CD4-positive, alpha-beta T cell treated with Interleukin-17A for 4 hours (primary cell): Measurements from ENCODE around the gene MKRN1.
"Not testable (repeated sequence)": the region's sequence is repeated elsewhere in the genome, so short reads cannot be mapped to it uniquely, and the experiment has no call there.

ENCODE experiments used
- DNase-seq: peaks from one replicate; pipeline ENCODE4 v3.0.0-alpha.2; 2020; ENCODE audit warnings: mixed read lengths

Gene MKRN1

DNA sequence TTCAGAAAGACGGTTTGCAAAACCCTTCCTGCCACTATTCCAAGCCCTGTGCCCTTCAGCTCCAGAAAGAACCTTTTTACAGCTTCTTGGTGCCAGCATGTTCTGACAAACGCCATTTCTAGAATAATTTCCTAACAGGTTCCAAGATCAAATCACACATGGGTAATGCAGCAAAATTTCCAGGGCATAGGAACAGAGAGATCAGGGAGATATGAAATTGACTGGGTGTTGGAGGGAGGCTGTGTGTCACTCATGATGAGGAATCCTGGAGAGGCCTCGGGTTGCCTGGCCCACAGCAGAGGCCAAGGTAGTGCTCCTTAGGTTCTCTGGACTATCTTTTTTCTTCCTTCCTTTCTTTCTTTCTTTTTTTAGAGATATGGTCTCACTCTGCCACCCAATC lies 45.9 kb downstream of the MKRN1 start:
- DNase-seq, result no peak

DNA sequence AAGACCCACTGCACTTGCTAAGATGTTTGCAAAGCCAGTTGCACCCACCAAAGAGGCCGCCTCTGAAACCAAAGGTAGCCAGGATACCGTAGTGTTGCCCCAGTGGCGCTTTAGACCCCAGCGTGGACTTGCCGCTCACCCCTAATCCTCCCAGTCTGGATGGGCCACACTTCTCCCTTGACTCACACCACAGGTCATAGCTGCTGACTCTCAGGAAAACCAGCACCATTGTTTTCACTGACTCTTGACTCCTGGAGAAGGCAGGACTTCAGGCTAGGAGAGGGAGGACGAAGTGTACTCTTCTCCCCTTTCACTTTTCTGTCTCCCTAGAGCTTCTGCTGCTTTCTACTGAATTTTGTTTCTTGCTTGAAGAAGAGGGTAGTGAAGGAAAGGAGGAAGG lies 53.2 kb downstream of the MKRN1 start:
- DNase-seq, result no peak

DNA sequence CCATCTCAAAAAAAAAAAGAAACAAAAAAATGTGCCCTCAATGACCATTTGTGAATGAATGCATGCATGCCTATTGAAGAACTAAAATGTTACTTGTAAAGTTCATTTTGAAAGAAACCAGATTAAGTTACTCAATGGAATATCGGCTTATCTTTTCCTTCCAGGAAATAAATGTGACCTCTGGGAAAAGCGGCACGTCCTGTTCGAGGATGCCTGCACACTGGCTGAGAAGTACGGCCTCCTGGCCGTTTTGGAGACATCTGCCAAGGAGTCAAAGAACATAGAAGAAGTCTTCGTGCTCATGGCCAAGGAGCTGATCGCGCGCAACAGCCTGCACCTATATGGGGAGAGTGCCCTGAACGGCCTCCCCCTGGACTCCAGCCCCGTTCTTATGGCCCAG lies 53.6 kb downstream of the MKRN1 start:
- no peak for DNase-seq

DNA sequence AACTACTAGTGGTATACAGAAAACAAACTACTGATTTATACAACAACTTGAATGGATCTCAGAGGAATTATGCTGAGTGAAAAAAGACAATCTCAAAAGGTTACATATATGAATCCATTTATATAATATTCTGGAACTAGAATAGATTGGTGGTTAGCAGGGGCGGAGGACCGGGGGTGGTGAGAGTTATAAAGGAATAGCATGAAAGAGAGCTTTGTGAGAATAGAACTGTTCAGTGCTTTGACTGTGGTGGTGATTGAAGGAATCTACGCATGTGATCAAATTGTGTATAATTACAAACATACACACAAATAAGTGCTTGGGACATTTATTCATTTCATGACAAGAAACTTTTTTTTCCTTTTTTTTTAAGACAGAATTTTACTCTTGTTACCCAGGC lies 55.8 kb downstream of the MKRN1 start:
- DNase-seq, result no peak

DNA sequence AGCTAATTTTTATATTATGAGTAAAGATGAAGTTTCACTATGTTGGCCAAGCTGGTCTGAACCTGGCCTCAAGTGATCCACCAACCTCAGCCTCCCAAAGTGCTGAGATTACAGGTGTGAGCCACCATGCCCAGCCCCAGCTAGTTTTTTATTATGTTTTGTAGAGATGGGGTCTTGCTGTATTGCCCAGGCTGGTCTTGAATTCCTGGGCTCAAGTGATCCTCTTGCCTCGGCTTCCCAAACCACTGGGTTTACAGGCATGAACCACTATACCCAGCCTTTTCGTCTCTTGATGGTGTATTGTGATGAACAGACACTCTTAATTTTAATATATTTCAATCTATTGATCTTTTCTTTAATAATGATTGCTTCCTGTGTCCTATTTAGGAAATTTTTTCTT lies 57.8 kb downstream of the MKRN1 start:
- DNase-seq, result no peak

DNA sequence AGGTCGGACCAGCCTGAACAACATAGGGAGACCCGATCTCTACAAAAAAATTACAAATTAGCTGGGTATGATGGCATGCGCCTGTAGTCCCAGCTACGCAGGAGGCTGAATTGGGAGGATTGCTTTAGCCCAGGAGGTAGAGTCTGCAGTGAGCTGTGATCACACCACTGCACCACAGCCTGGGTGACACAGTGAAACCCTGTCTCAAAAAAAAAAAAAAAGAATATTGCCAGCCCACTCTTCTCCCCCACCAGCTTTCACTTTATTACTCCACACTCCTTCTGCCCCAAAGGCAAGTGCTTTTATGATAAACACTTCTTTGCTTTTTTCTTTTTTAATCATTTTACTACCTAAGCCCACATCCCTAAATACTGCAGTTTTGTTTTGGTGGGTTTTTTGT lies 60.7 kb downstream of the MKRN1 start:
- DNase-seq, result no peak

DNA sequence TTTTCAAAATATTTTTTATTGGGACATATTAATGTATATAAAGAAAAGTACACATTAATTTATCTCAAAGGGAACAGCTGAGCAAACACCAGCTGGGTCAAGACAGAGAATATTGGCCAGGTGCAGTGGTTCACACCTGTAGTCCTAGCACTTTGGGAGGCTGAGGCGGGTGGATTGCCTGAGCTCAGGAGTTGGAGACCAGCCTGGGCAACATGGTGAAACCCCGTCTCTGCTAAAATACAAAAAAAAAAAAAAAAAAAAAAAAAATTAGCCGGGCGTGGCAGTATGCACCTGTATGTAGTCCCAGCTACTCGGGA lies 61.2 kb downstream of the MKRN1 start:
- DNase-seq, result not testable (repeated sequence)

DNA sequence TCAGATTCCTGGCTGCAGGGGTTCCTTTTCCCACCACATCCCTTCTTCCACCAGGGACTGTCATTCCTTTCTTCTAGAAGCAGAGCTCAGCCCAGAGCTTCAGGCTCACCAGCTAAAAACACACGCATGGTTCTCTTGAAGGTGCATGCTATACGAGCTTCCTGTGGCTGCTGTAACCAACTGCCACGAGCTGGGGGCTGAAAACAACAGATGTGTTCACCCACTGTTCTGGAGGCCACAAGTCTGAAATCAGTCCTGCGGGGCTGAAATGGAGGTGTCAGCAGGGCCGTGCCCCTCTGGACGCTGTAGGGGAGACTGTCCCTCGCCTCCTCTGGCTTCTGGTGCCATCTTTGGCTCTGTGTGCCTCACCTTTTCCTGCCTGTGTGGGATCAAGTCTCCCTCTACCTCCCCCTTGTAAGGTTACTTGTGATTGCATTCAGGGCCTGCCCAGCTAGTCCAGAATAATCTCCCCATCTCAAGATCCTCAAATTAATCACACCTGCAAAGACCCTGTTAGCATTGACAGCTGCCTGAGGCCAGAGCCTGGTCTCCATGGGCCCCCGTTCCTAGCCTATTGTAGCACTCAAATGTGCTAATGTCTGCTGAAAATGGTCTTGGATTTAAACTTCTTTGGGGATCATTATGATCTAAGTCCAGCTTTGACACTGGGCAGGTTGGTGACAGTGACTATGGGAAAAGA lies 61.7 kb downstream of the MKRN1 start:
- DNase-seq, result no peak

DNA sequence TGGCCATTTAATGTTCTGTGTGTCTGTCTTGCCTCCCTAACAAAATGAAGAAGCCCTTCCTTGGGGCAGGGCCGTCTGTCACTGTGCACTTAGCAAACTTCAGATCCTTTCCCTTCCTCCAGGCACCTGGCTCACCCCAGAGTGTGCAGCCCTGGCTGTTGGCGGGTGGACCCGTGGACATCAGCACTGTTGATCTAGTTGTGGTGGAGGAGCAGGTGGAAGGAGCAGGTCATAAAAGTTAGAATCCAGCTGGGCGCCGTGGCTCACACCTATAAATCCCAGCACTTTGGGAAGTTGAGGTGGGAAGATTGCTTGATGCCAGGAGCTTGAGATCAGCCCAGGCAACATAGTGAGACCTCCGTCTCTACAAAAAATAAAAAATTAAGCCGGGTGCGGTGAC lies 62.7 kb downstream of the MKRN1 start:
- DNase-seq, result no peak

DNA sequence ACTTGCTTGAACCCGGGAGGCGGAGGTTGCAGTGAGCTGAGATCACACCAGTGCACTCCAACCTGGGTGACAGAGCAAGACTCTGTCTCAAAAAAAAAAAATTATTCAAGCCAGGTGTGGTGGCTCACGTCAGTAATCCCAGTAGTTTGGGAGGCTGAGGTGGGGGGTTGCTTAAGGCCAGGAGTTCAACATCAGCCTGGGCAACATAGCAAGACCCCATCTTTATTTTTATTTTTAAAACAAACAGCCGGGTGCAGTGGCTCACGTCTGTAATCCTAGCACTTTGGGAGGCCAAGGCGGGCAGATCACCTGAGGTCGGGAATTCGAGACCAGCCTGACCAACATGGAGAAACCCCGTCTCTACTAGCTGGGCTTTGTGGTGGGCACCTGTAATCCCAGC lies 63.5 kb downstream of the MKRN1 start:
- DNase-seq, result not testable (repeated sequence)

DNA sequence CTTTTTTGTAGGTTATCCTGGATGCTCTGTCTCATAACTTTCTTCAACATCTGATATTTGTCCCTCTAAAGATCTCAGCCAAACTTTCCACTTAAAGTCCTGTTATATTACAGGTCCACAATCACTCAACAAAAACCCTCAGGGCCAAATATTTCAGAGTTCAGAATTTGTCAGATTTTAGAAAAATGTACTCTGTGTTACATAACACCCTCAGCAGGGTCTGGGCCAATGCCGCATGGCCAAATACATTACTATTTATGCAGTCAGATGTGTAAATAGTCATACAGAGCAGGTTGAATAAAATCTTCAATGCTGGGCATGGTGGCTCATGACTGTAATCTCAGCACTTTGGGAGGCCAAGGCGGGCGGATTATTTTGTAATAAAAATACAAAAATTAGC lies 63.9 kb downstream of the MKRN1 start:
- DNase-seq, result no peak

DNA sequence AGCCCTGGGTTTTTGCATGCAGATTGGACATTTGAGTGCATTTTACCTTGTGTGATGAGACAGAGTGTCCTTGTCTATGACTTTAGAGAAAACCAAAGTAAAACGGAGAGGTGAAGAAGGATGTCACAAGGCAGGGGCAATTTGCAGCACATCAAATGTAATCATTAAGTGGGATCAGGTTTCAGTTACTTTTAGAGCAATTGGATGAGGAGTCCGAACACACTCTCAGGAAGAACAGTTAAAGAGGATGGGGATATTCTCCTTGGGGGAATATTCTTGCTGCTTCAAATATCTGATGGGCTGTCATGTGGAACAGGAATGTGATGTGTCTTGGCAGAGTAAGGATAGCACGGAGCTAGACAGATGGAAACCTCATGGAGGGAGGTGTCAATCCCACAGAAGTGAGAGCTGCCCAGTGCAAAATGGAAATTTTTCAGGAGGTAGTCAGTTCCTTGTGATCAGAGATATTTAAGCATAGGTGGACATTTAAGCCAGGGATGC lies 74.7 kb downstream of the MKRN1 start:
- DNase-seq, result no peak

DNA sequence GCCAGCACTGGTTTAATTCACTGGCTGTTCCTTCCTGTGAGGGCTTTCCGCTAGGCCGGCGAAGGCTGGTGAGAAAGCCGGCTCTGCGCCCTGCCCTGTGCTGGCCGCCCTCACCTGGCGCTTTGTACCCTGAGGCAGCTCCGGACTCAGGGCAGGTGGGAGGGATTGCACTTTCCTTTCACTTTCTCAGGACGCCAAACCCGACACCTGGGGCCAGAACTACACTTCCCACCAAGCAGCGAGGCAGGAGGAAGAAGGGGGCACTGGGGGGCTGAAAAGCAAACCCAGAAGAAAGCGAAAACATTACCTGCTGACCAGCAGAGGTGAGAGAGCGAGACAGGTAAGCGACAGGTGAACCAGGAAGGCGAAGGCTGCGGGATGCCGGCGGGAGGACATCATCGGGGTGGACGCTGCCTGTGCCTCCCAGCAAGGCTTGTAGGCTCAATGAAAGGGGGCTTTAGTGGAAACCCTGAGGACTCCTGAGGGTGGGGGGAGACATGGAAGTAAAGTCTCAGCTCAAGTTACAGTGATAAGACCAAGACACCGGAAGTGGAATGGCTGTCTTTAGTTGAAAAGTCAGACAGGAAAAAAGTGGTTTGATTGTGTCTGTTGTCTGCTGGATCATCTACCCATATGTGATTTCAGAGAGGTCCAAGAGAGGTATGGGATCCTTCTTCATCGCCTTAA lies 75.3 kb downstream of the MKRN1 start, which contains the start of gene RAB19:
Gene RAB19 (plus strand): TSS at position 181 of the 687 bp plus-strand sequence. CDS start 3,589 bp downstream, outside the sequence.
- peak; percentile 68 for DNase-seq
